ENCODE measurements around the gene MYO15A. TPM values are rescaled to one million over a fixed set of nuclear protein-coding genes. Genes with fewer than 3 reads are reported as not detected.

MYO15A gene
- total RNA-seq, 4 donors from 2014 or later: 0.33 to 0.98 (median 0.61) TPM

- Histone ChIP-seq H3K27me3 (no peaks in the 10 kb centered on the region), H3K9me3 (no peaks in the 10 kb centered on the region), H3K27ac (replicated peaks in 1 of 4) (peak overlapping the region; percentile 52 to 67 (median 60)), H3K4me3 (peak overlapping the region in 2 of 4 donors; percentile 55 to 64), H3K4me1 (peaks cover 7 to 40% (median 36%) of the 10 kb centered on the region in 4 donors), H3K36me3 (no peaks in the 10 kb centered on the region)
- TF ChIP-seq POLR2AphosphoS5 (IDR thresholded peaks at IDR 0.05): no peak
- TF ChIP-seq CTCF (IDR thresholded peaks at IDR 0.05): no peak
- TF ChIP-seq EP300 (IDR thresholded peaks at IDR 0.05): no peak
- no peak for TF ChIP-seq POLR2A (IDR thresholded peaks at IDR 0.05; ENCODE audit: low read depth)
- DNase-seq (ENCODE audit: extremely low spot score): no peak
- intact Hi-C loops (cut with DNase I): no loop called here
- 79% methylated on average over 8 of the region's 22 CpGs for whole genome bisulfite sequencing
These were observed 48.9 kb downstream of the MYO15A start for GRCh38 chr17:18157354-18157985.

- no peak for TF ChIP-seq CTCF (IDR thresholded peaks at IDR 0.05)
- no peak for TF ChIP-seq POLR2A (IDR thresholded peaks at IDR 0.05; ENCODE audit: low read depth)
- TF ChIP-seq EP300 (IDR thresholded peaks at IDR 0.05): no peak
- peak in 1 of 2 donors; percentile 45 for TF ChIP-seq POLR2AphosphoS5 (IDR thresholded peaks at IDR 0.05)
- peak; percentile 98 for DNase-seq (ENCODE audit: extremely low spot score)
- H3K27me3 ChIP-seq: no peaks in the 10 kb centered on the region
- peak overlapping the region; percentile 52 to 67 (median 60) for H3K27ac ChIP-seq (replicated peaks in 1 of 4)
- WGBS: 7% methylated on average over 15 of the region's 26 CpGs
- no peaks in the 10 kb centered on the region for H3K36me3 ChIP-seq
- H3K4me1 ChIP-seq: peaks cover 3 to 34% (median 29%) of the 10 kb centered on the region in 4 donors
- intact Hi-C loops (cut with DNase I): no loop called here
- peak overlapping the region; percentile 51 to 64 (median 56) for H3K4me3 ChIP-seq
- no peaks in the 10 kb centered on the region for H3K9me3 ChIP-seq
These were observed 49.6 kb downstream of the MYO15A start for GRCh38 chr17:18158022-18158600.

GRCh38 chr17:18159551-18160120 lies 51.1 kb downstream of the MYO15A start:
- WGBS: 87% methylated on average over 3 of the region's 3 CpGs
- no peak overlapping the region for H3K27ac ChIP-seq (replicated peaks in 1 of 4)
- no peak overlapping the region for H3K4me3 ChIP-seq
- H3K9me3 ChIP-seq: no peaks in the 10 kb centered on the region
- TF ChIP-seq POLR2AphosphoS5 (IDR thresholded peaks at IDR 0.05) (no peak), EP300 (IDR thresholded peaks at IDR 0.05) (no peak), CTCF (IDR thresholded peaks at IDR 0.05) (no peak), POLR2A (IDR thresholded peaks at IDR 0.05; ENCODE audit: low read depth) (no peak)
- DNase-seq (ENCODE audit: extremely low spot score): no peak
- peaks cover 0 to 23% (median 17%) of the 10 kb centered on the region in 4 donors for H3K4me1 ChIP-seq
- intact Hi-C loops (cut with DNase I): no loop called here
- H3K36me3 ChIP-seq: no peaks in the 10 kb centered on the region
- H3K27me3 ChIP-seq: no peaks in the 10 kb centered on the region

GRCh38 chr17:18160128-18160856 lies 51.7 kb downstream of the MYO15A start:
- Histone ChIP-seq H3K4me1 (peaks cover 0 to 22% (median 17%) of the 10 kb centered on the region in 4 donors), H3K4me3 (no peak overlapping the region), H3K9me3 (no peaks in the 10 kb centered on the region), H3K27me3 (no peaks in the 10 kb centered on the region), H3K27ac (replicated peaks in 1 of 4) (no peak overlapping the region), H3K36me3 (no peaks in the 10 kb centered on the region)
- no peak for TF ChIP-seq POLR2AphosphoS5 (IDR thresholded peaks at IDR 0.05)
- no peak for TF ChIP-seq POLR2A (IDR thresholded peaks at IDR 0.05; ENCODE audit: low read depth)
- no peak for TF ChIP-seq EP300 (IDR thresholded peaks at IDR 0.05)
- no peak for TF ChIP-seq CTCF (IDR thresholded peaks at IDR 0.05)
- 96% methylated on average over 5 of the region's 5 CpGs for WGBS
- DNase-seq (ENCODE audit: extremely low spot score): no peak
- intact Hi-C loops (cut with DNase I): no loop called here

Measured in esophagus muscularis mucosa (tissue), 4 donors.